ENCODE measurements around the gene NEDD8. TPM values are rescaled to one million over a fixed set of nuclear protein-coding genes. Genes with fewer than 3 reads are reported as not detected.

The NEDD8 gene
- total RNA-seq, 1 experiment from 2014 or later, result 178 TPM

DNA sequence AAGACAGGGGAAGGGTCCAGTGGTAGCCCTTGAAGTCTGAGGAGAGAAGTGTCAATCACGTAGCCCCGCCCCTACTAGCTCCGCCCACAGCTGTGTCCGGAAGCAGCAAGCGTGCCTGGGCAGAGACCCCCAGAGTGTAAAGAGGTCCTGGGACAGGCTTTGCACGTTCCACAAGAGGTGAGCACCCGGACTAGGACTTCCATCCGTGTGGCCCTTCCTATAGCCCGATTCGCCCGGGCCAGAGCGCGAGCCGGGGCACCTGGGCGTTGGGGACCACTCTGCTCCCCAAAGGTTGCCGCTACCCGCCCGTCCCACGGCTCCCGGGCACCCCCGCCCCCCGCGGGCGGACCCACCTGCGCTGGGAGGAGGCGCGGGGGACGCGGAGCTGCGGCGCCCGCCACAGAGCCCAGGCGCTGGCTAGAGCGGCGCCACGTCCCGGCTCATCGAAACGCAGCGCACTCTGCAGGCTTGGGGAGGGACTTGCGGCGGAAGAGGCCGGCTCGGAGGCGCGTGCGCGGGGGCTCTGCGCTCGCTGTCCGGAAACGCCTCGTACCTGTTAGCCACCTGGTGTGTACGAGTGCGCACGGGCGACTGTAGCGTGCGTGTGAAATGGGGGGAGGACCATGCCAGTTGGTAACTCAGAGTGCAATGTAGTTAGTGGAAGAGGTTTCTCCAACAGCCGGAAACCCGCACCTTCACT, 39.1 kb upstream of the NEDD8 start, which contains the start of gene RABGGTA (continued):
- TF ChIP-seq, protein P1, sequence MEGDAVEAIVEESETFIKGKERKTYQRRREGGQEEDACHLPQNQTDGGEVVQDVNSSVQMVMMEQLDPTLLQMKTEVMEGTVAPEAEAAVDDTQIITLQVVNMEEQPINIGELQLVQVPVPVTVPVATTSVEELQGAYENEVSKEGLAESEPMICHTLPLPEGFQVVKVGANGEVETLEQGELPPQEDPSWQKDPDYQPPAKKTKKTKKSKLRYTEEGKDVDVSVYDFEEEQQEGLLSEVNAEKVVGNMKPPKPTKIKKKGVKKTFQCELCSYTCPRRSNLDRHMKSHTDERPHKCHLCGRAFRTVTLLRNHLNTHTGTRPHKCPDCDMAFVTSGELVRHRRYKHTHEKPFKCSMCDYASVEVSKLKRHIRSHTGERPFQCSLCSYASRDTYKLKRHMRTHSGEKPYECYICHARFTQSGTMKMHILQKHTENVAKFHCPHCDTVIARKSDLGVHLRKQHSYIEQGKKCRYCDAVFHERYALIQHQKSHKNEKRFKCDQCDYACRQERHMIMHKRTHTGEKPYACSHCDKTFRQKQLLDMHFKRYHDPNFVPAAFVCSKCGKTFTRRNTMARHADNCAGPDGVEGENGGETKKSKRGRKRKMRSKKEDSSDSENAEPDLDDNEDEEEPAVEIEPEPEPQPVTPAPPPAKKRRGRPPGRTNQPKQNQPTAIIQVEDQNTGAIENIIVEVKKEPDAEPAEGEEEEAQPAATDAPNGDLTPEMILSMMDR (IDR thresholded peaks at IDR 0.05 in 2 of 3, conservative IDR thresholded peaks at IDR 0.05 in 1 of 3; ENCODE audit: borderline replicate concordance in 1 of 3, insufficient read depth in 1 of 3, low read depth in 2 of 3, low read length in 2 of 3), result peak; percentile 39 to 75 (median 60); a peak in 5 of 6 replicates
- peak; percentile 94 for TF ChIP-seq CBX3 (IDR thresholded peaks at IDR 0.05; ENCODE audit: low read depth)
- TF ChIP-seq EGR1 (IDR thresholded peaks at IDR 0.05; ENCODE audit: low read depth), result no peak
- TF ChIP-seq CEBPB (IDR thresholded peaks at IDR 0.05; ENCODE audit: low read depth), result no peak

DNA sequence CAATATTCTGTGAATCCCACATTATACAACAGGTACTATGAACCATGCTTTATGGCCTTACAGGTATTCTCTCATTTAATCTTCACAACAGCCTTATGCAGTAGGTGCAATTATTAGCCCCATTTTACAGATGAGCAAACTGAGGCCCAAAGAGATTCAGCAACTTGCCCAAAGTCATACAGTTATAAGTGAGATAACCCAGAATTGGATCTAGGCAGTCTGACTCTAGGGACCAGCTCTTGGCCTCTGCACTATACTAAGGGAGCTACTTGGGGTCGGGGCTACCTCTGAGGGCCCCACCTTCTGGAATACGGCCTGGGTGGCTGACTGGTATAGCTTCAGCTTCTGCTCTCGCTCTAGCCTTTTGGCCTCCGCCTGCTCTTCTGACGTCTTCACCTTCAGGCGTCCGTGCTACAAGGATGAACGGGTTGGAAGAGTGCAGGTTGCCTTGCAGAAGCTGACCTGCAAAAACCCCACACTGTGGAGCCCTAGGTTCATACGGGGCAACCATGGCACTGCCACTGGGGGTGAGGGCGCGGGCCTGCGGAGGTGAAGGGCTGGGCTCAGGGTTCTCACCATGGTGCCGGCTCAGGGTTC, 38.5 kb upstream of the NEDD8 start:
- Histone ChIP-seq H3K9ac (ENCODE audit: low read length) (peak overlapping the region; percentile 94), H3K9me3 (ENCODE audit: control insufficient read depth in 1 of 2, insufficient read depth in 1 of 2, low read depth in 1 of 2, low read length in 2 of 2) (no peaks in the 10 kb centered on the region), H3K27me3 (ENCODE audit: insufficient read depth, low read length) (no peaks in the 10 kb centered on the region), H3K27ac (ENCODE audit: low read depth, low read length) (peak overlapping the region; percentile 86), H2AFZ (ENCODE audit: low read depth, low read length, poor library complexity, severe bottlenecking) (no peak overlapping the region), H3K36me3 (ENCODE audit: control insufficient read depth in 1 of 2, insufficient read depth in 2 of 2, low read length in 2 of 2) (no peaks in the 10 kb centered on the region; a peak in 1 of 4 replicates), H3K4me3 (replicated peaks in 1 of 2; ENCODE audit: low read depth in 1 of 2, low read length in 2 of 2) (peak overlapping the region; percentile 79 to 92), H3K9me2 (ENCODE audit: insufficient read depth) (no peaks in the 10 kb centered on the region), H4K20me1 (ENCODE audit: insufficient read depth) (no peaks in the 10 kb centered on the region), H3K79me2 (ENCODE audit: insufficient read depth, low read length) (peaks cover 4% of the 10 kb centered on the region; the same call in 1 of the 2 replicates), H3K4me1 (ENCODE audit: control insufficient read depth in 1 of 2, insufficient read depth in 2 of 2, low read length in 2 of 2) (peaks cover 9 to 22% of the 10 kb centered on the region in 2 experiments; a peak in 3 of 4 replicates), H3K4me2 (ENCODE audit: low read length) (peak overlapping the region; percentile 98)
- BruUV-seq (replicated peaks), result no TSS peak
- ChIA-PET POLR2A (interaction anchor here (0.8 to 2.7 kb wide), 11 partner anchors 8 to 166 kb away, joined by 3 to 20 read pairs (median 5); partner anchors contain the start of genes DHRS1, NOP9, PSME2 and TGM1), CTCF (interaction anchor here (0.7 to 2.0 kb wide), 9 partner anchors 9 to 161 kb away, joined by 3 to 17 read pairs (median 5); partner anchors contain the start of genes CIDEB, MDP1 and TINF2), RAD21 (ENCODE audit: low non-redundant PET in 1 of 2, low total read pairs in 2 of 2, uncharacterized antibody in 2 of 2, unreplicated experiment in 2 of 2) (interaction anchor here in 1 of 2 experiments (0.7 kb wide), 1 partner anchor 27 kb away, joined by 3 read pairs; no protein-coding TSS in a partner anchor)
- DNase-seq (ENCODE audit: low read depth, low spot score) (peak; percentile 8), ATAC-seq (no peak)
- TF ChIP-seq, protein P2, sequence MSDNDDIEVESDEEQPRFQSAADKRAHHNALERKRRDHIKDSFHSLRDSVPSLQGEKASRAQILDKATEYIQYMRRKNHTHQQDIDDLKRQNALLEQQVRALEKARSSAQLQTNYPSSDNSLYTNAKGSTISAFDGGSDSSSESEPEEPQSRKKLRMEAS (IDR thresholded peaks at IDR 0.05), result no peak; the same call in 1 of the 2 replicates
- TF ChIP-seq, protein P3, sequence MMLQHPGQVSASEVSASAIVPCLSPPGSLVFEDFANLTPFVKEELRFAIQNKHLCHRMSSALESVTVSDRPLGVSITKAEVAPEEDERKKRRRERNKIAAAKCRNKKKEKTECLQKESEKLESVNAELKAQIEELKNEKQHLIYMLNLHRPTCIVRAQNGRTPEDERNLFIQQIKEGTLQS (IDR thresholded peaks at IDR 0.05), result no peak
- no peak for TF ChIP-seq CBX3 (IDR thresholded peaks at IDR 0.05; ENCODE audit: low read depth)
- TF ChIP-seq, protein P4, sequence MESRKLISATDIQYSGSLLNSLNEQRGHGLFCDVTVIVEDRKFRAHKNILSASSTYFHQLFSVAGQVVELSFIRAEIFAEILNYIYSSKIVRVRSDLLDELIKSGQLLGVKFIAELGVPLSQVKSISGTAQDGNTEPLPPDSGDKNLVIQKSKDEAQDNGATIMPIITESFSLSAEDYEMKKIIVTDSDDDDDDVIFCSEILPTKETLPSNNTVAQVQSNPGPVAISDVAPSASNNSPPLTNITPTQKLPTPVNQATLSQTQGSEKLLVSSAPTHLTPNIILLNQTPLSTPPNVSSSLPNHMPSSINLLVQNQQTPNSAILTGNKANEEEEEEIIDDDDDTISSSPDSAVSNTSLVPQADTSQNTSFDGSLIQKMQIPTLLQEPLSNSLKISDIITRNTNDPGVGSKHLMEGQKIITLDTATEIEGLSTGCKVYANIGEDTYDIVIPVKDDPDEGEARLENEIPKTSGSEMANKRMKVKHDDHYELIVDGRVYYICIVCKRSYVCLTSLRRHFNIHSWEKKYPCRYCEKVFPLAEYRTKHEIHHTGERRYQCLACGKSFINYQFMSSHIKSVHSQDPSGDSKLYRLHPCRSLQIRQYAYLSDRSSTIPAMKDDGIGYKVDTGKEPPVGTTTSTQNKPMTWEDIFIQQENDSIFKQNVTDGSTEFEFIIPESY (IDR thresholded peaks at IDR 0.05; ENCODE audit: extremely low read depth, insufficient replicate concordance, low read length), result no peak
- TF ChIP-seq, protein P5, sequence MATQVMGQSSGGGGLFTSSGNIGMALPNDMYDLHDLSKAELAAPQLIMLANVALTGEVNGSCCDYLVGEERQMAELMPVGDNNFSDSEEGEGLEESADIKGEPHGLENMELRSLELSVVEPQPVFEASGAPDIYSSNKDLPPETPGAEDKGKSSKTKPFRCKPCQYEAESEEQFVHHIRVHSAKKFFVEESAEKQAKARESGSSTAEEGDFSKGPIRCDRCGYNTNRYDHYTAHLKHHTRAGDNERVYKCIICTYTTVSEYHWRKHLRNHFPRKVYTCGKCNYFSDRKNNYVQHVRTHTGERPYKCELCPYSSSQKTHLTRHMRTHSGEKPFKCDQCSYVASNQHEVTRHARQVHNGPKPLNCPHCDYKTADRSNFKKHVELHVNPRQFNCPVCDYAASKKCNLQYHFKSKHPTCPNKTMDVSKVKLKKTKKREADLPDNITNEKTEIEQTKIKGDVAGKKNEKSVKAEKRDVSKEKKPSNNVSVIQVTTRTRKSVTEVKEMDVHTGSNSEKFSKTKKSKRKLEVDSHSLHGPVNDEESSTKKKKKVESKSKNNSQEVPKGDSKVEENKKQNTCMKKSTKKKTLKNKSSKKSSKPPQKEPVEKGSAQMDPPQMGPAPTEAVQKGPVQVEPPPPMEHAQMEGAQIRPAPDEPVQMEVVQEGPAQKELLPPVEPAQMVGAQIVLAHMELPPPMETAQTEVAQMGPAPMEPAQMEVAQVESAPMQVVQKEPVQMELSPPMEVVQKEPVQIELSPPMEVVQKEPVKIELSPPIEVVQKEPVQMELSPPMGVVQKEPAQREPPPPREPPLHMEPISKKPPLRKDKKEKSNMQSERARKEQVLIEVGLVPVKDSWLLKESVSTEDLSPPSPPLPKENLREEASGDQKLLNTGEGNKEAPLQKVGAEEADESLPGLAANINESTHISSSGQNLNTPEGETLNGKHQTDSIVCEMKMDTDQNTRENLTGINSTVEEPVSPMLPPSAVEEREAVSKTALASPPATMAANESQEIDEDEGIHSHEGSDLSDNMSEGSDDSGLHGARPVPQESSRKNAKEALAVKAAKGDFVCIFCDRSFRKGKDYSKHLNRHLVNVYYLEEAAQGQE (IDR thresholded peaks at IDR 0.05; ENCODE audit: low read depth), result no peak
- intact Hi-C loops (cut with micrococcal nuclease), result loop anchor here (1.0 kb wide), 1 partner anchor 28 kb away; the partner anchor contains the start of gene TINF2

All from HCT116 (cell line).